Measurements from ENCODE around the gene TIAM2. TPM values are rescaled to one million over a fixed set of nuclear protein-coding genes. Genes with fewer than 3 reads are reported as not detected.
A peak's percentile ranks its signal among the peaks of the same experiment; 100 is the strongest.

Gene TIAM2
- total and polyA plus RNA-seq, 2 donors (not counting 3 experiments of a cell fraction or from before 2014, with no cell fraction given): 9.6 to 18.5 TPM

DNA sequence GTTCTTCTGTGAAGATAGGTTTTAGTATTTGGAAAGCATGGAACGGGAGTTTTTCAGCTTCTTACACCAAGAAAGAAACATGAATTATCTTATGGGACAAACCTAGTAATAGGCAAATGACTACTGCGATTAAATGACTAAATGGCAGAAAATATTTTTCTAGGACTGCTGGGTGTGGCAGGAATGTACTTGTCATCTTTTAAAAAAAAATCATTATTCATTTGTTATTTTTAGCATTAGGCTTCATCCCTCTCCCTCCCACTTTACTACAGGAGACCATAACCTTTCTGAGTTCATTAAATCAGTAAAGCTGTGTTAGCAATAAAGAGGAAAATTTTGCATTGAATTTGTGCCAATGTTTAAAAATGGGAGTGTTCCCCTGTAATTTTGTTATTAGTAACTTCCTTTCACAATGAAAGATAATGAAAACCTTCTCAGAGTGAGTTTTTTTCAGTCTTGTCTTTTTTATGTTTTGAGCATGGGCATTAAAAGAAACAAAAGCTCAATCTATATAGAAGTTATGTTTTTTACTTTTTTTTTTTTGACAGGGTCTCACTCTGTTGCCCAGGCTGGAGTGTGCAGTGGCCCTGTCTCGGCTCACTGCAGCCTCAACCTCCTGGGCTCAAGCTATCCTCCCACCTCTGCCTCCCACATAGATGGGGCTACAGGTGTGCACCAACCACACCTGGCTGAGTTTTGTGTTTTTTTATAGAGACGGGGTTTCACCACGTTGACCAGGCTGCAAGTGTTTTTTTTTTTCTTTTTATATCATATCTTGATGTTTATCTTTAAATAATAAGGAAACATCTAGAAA is 163.1 kb downstream of the TIAM2 start:
- Histone ChIP-seq H3K79me2 (ENCODE audit: control insufficient read depth, insufficient read depth, low read length) (no peaks in the 10 kb centered on the region), H3K27me3 (ENCODE audit: control insufficient read depth in 2 of 2, insufficient read depth in 2 of 2, low read length in 2 of 2) (no peaks in the 10 kb centered on the region), H3K4me3 (replicated peaks in 1 of 3; ENCODE audit: insufficient read depth in 1 of 3, low read depth in 1 of 3, low read length in 3 of 3) (no peak overlapping the region), H3K36me3 (ENCODE audit: control insufficient read depth in 2 of 2, extremely low read depth in 1 of 2, insufficient read depth in 2 of 2, low read length in 2 of 2) (no peaks in the 10 kb centered on the region), H3K4me1 (ENCODE audit: control insufficient read depth, extremely low read depth, insufficient read depth, low read length) (peaks cover 31% of the 10 kb centered on the region), H2AFZ (ENCODE audit: low read depth, low read length) (no peak overlapping the region), H3K9ac (replicated peaks; ENCODE audit: extremely low read depth, insufficient read depth, low read length) (no peak overlapping the region), H3K9me1 (replicated peaks; ENCODE audit: control insufficient read depth, extremely low read depth, insufficient read depth, low read length) (no peaks in the 10 kb centered on the region), H3K27ac (ENCODE audit: insufficient read depth, low read depth, low read length) (no peak overlapping the region), H3K9me3 (replicated peaks; ENCODE audit: control insufficient read depth, insufficient read depth, low read length) (no peaks in the 10 kb centered on the region), H3K4me2 (ENCODE audit: insufficient read depth, low read length) (peak overlapping the region; percentile 9), H4K20me1 (replicated peaks; ENCODE audit: control insufficient read depth, extremely low read depth, insufficient read depth, low read length) (no peaks in the 10 kb centered on the region)
- ChIA-PET CTCF (interaction anchor here (1.1 to 1.4 kb wide), 3 partner anchors 16 to 230 kb away, joined by 3 read pairs; no protein-coding TSS in a partner anchor), POLR2A (interaction anchor here (0.6 kb wide), 1 partner anchor 20 kb away, joined by 3 read pairs; no protein-coding TSS in a partner anchor)
- dilution Hi-C loops (cut with MboI; ENCODE audit: extremely low pct_ligation_motif_present, low sequenced_read_pairs) (no loop called here), intact Hi-C loops (cut with micrococcal nuclease) (no loop called here)
- peak; percentile 42 for DNase-seq (ENCODE audit: low read depth, low spot score)
- no TSS peak for BruUV-seq (replicated peaks)
- no peak for FAIRE-seq
- TF ChIP-seq JUN (IDR thresholded peaks at IDR 0.05; ENCODE audit: borderline replicate concordance, insufficient read depth, insufficient read length, low read depth) (peak; percentile 37), POLR2A (IDR thresholded peaks at IDR 0.05; ENCODE audit: low read depth, low read length) (no peak)

DNA sequence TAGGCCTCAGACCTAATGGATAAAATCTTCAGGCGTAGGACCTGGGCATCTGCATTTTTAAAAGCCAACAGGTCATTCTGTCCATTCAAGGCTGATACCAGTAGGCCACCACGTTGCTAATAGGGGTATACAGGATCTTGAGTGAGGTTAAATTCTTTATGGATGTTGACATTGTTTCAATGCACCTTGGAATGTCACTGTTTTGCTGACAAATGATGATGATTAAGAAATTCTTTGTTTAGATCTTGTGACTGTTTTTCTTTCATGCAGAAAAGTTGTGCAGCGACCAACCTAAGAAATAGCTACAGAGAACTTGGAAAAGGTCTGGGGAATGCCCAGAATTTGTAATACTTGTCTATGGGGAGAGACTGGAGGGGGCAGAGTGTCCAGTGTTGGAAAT is 167.6 kb downstream of the TIAM2 start:
- Histone ChIP-seq H3K4me1 (ENCODE audit: control insufficient read depth, extremely low read depth, insufficient read depth, low read length) (peaks cover 11% of the 10 kb centered on the region), H3K9ac (replicated peaks; ENCODE audit: extremely low read depth, insufficient read depth, low read length) (no peak overlapping the region), H3K4me2 (ENCODE audit: insufficient read depth, low read length) (no peak overlapping the region), H3K27ac (ENCODE audit: insufficient read depth, low read depth, low read length) (no peak overlapping the region), H3K79me2 (ENCODE audit: control insufficient read depth, insufficient read depth, low read length) (no peaks in the 10 kb centered on the region), H3K4me3 (replicated peaks in 1 of 3; ENCODE audit: insufficient read depth in 1 of 3, low read depth in 1 of 3, low read length in 3 of 3) (no peak overlapping the region), H2AFZ (ENCODE audit: low read depth, low read length) (no peak overlapping the region), H3K36me3 (ENCODE audit: control insufficient read depth in 2 of 2, extremely low read depth in 1 of 2, insufficient read depth in 2 of 2, low read length in 2 of 2) (no peaks in the 10 kb centered on the region), H3K9me1 (replicated peaks; ENCODE audit: control insufficient read depth, extremely low read depth, insufficient read depth, low read length) (no peaks in the 10 kb centered on the region), H3K9me3 (replicated peaks; ENCODE audit: control insufficient read depth, insufficient read depth, low read length) (no peaks in the 10 kb centered on the region), H4K20me1 (replicated peaks; ENCODE audit: control insufficient read depth, extremely low read depth, insufficient read depth, low read length) (no peaks in the 10 kb centered on the region), H3K27me3 (ENCODE audit: control insufficient read depth in 2 of 2, insufficient read depth in 2 of 2, low read length in 2 of 2) (no peaks in the 10 kb centered on the region)
- no peak for TF ChIP-seq EZH2 (IDR thresholded peaks at IDR 0.05; ENCODE audit: borderline replicate concordance, low read depth, low read length, severe bottlenecking)
- no peak for TF ChIP-seq MYC (IDR thresholded peaks at IDR 0.05; ENCODE audit: low read depth, low read length)
- TF ChIP-seq JUN (IDR thresholded peaks at IDR 0.05; ENCODE audit: borderline replicate concordance, insufficient read depth, insufficient read length, low read depth): peak; percentile 1
- dilution Hi-C loops (cut with MboI; ENCODE audit: extremely low pct_ligation_motif_present, low sequenced_read_pairs): no loop called here
- DNase-seq (ENCODE audit: low read depth, low spot score) (peak; percentile 18), FAIRE-seq (peak; percentile 72)
- BruUV-seq (replicated peaks): no TSS peak
- ChIA-PET POLR2A (no interaction called here), CTCF (interaction anchor here (0.7 to 1.1 kb wide), 2 partner anchors 9 kb away, joined by 3 read pairs; no protein-coding TSS in a partner anchor)
- intact Hi-C loops (cut with micrococcal nuclease): no loop called here

Data from endothelial cell of umbilical vein (primary cell).